Stomach (tissue), 9 donors: ENCODE data around the gene CTNND2. TPM values are rescaled to one million over a fixed set of nuclear protein-coding genes. Genes with fewer than 3 reads are reported as not detected.
"Not testable (repeated sequence)": the region's sequence is repeated elsewhere in the genome, so short reads cannot be mapped to it uniquely, and the experiment has no call there.

Experiments
- DNase-seq, 2 donors: peaks; one replicate each; pipeline versions ENCODE4 v3.0.0 to v3.0.0-alpha.2; 2013 to 2019
- H3K27ac ChIP-seq, 5 donors: fragments of 200-600 bp in 4 of 5; sonication (generic) in 4 of 5; one replicate each; pipeline ENCODE4 v1.5.1; 2013 to 2019; ENCODE audit warnings: mild to moderate bottlenecking in 1 of 5, moderate library complexity in 1 of 5
- H3K27me3 ChIP-seq, 3 donors: fragments of 200-600 bp; sonication (generic); one replicate each; pipeline ENCODE4 v1.5.1; 2017 to 2019; ENCODE audit warnings: mixed run types in 1 of 3
- H3K36me3 ChIP-seq, 4 donors: fragments of 200-600 bp; sonication (generic); 1 replicate in 3 of 4; 2 replicates in 1 of 4; pipeline ENCODE4 v1.5.1; 2016 to 2019
- H3K4me1 ChIP-seq, 4 donors: fragments of 200-600 bp; sonication (generic); one replicate each; pipeline ENCODE4 v1.5.1; 2016 to 2019
- H3K4me3 ChIP-seq, 4 donors: fragments of 200-600 bp; sonication (generic) in 3 of 4; one replicate each; pipeline ENCODE4 v1.5.1; 2016 to 2019; ENCODE audit warnings: mild to moderate bottlenecking in 1 of 4
- H3K9me3 ChIP-seq, 4 donors: fragments of 200-600 bp; sonication (generic); one replicate each; pipeline ENCODE4 v1.5.1; 2016 to 2019
- CTCF ChIP-seq, 7 experiments: fragments of 450-650 bp in 4 of 7; fragments of 200-600 bp in 3 of 7; sonication (generic) in 3 of 7; IDR thresholded peaks; one replicate each; pipeline ENCODE4 v1.5.1; 2016 to 2019; ENCODE audit warnings: antibody characterized with exemption in 7 of 7, control low read depth in 2 of 7, mild to moderate bottlenecking in 1 of 7
- EP300 ChIP-seq: sonication (generic); formaldehyde crosslinking; IDR thresholded peaks from one replicate; pipeline ENCODE4 v1.6.1; 2017; ENCODE audit warnings: antibody characterized with exemption
- POLR2A ChIP-seq, 4 donors: fragments of 450-650 bp; IDR thresholded peaks; one replicate each; pipeline ENCODE4 v1.6.1; 2016; ENCODE audit warnings: antibody characterized with exemption in 4 of 4, control low read depth in 2 of 4, mild to moderate bottlenecking in 1 of 4, moderate library complexity in 1 of 4
- POLR2AphosphoS5 ChIP-seq, 3 donors: sonication (generic); formaldehyde crosslinking; IDR thresholded peaks; one replicate each; pipeline ENCODE4 v1.6.1; 2016; ENCODE audit warnings: antibody characterized with exemption in 3 of 3
- WGBS, 5 donors: extraction: QIAGEN DNeasy Blood & Tissue Kit in 3 of 5; methylation state at CpG; one replicate each; pipeline versions ENCODE4 v1.1.5 to v1.1.7; 2013 to 2018; 5-methylcytosine and 5-hydroxymethylcytosine counted together
- intact Hi-C: fragments of 100-400 bp; cut with DNase I; formaldehyde crosslinking; loops from one replicate; pipeline ENCODE4 v1.15.1; 2023; ENCODE audit warnings: low total_unique reads
- polyA plus RNA-seq, 3 donors: library from polyadenylated mRNA; stranded (reverse); fragments of 200-250 nt; gene quantifications; one replicate each; pipeline ENCODE4 v1.2.3, GENCODE V29; 2013
- total RNA-seq, 5 donors: library from RNA; depleted of rRNA; stranded (reverse); fragments of >200 nt; gene quantifications; one replicate each; pipeline versions ENCODE4 v1.1.0 to v1.2.3, GENCODE V29; 2014 to 2016
- donor health status: healthy with polysubstance abuse.
- donor health status: Bipolar disorder and iron deficiency.
- donor health status: healthy.

CTNND2 gene
- total and polyA plus RNA-seq, 8 donors = 0.29 to 3.4 (median 2.0) TPM; not detected in 2

DNA sequence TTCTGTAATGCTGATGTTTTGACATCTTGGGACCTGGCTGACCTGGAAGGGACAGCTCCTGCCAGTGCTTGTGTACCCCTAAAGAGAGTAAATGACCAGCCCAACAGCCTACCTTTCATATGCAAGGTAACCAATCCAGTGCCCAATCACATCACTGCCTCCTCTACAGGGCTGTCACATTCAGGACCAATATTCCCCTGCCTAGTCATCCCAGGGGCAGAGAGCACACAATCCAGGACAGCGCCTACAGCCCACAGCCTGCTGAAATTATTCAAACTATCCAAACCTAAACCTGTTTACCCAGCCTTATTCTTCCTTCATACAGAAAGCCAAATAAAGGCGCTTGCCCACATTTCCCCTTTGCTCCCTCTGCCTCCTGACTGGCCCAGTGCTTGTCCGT lies 284.1 kb downstream of the CTNND2 start:
- intact Hi-C loops = no loop called here
- Histone ChIP-seq H3K4me1 (no peaks in the 10 kb centered on the region), H3K27ac (no peak overlapping the region), H3K36me3 (no peaks in the 10 kb centered on the region), H3K4me3 (no peak overlapping the region), H3K27me3 (no peaks in the 10 kb centered on the region), H3K9me3 (peaks cover 0 to 5% (median 2%) of the 10 kb centered on the region in 4 donors)
- DNase-seq = no peak
- TF ChIP-seq POLR2A (IDR thresholded peaks at IDR 0.05) (no peak), CTCF (IDR thresholded peaks at IDR 0.05) (no peak), POLR2AphosphoS5 (IDR thresholded peaks at IDR 0.05) (no peak), EP300 (no peak)
- 61 to 78% (median 74%) methylated on average over 3 of the region's 3 CpGs for WGBS, 5 donors

DNA sequence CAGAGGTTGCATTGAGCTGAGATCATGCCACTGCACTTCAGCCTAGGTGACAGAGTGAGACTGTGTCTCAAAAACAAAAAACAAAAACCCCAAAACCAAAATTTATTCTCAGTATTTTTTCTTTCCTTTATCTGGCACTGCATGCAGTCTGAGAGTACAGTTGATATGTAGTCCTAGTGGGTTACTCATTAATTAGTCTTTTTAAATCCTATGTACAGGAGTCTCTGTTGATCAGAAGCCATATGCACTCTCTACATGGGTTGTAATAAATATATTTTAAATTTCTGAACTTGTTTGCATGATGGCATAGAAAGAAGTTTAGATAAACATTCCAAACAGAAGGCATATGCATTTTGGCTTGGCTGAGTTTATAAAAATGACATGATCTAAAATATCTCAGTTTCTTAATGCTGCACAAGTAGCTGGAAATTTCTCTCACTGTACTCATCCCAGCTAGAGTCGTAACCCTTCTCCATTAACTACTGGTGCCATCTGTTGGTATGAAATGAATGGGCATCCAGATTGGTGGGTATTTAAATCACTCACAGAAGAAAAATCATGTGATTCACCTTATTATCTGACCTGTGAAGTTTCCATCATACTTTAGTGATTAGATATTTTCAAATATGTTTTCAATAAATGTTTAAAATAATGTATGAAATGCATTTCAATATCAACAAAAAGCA lies 284.8 kb downstream of the CTNND2 start:
- Histone ChIP-seq H3K27me3 (no peaks in the 10 kb centered on the region), H3K4me1 (no peaks in the 10 kb centered on the region), H3K9me3 (peaks cover 0 to 5% (median 2%) of the 10 kb centered on the region in 4 donors), H3K27ac (no peak overlapping the region), H3K36me3 (no peaks in the 10 kb centered on the region), H3K4me3 (no peak overlapping the region)
- peak in 1 of 7 experiments; percentile 17 for TF ChIP-seq CTCF (IDR thresholded peaks at IDR 0.05)
- TF ChIP-seq POLR2AphosphoS5 (IDR thresholded peaks at IDR 0.05) = no peak
- intact Hi-C loops = no loop called here
- WGBS, 5 donors = 4 to 24% (median 24%) methylated on average over 1 of the region's 1 CpG
- DNase-seq = peak in 1 of 2 donors; percentile 53

GRCh38 chr5:11617080-11617479 lies 287.2 kb downstream of the CTNND2 start:
- H3K4me3 ChIP-seq = no peak overlapping the region
- H3K4me1 ChIP-seq = no peaks in the 10 kb centered on the region
- H3K9me3 ChIP-seq = no peaks in the 10 kb centered on the region
- DNase-seq = no peak
- H3K27me3 ChIP-seq = no peaks in the 10 kb centered on the region
- intact Hi-C loops = no loop called here
- H3K27ac ChIP-seq = no peak overlapping the region
- WGBS, 5 donors = 83 to 91% (median 85%) methylated on average over 2 of the region's 2 CpGs
- H3K36me3 ChIP-seq = no peaks in the 10 kb centered on the region
- TF ChIP-seq POLR2A (IDR thresholded peaks at IDR 0.05) (no peak), POLR2AphosphoS5 (IDR thresholded peaks at IDR 0.05) (no peak), EP300 (no peak), CTCF (IDR thresholded peaks at IDR 0.05) (no peak)

DNA sequence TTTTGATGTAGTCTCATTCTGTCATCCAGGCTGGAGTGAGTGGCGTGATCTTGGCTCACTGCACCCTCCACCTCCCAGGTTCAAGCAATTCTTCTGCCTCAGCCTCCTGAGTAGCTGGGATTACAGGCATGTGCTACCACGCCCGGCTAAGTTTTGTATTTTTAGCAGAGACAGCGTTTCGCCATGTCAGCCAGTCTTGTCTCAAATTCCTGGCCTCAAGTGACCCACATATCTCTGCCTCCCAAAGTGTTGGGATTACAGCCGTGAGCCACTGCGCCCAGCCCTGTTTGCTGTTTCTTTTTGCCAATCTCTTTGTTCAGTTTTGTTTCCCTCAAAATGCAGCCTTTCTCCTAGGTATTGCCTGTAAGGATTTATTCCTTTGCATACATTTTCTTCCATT lies 287.6 kb downstream of the CTNND2 start:
- H3K9me3 ChIP-seq, intact Hi-C loops, H3K4me1 ChIP-seq, H3K4me3 ChIP-seq, H3K27me3 ChIP-seq, DNase-seq, H3K36me3 ChIP-seq, H3K27ac ChIP-seq: not testable (repeated sequence)
- WGBS, 5 donors = 46 to 71% (median 64%) methylated on average over 7 of the region's 7 CpGs

GRCh38 chr5:11611011-11611410 lies 293.2 kb downstream of the CTNND2 start:
- TF ChIP-seq POLR2A (IDR thresholded peaks at IDR 0.05) (no peak), POLR2AphosphoS5 (IDR thresholded peaks at IDR 0.05) (no peak), CTCF (IDR thresholded peaks at IDR 0.05) (no peak), EP300 (no peak)

More at GRCh38 chr5:11611011-11611410, 293.2 kb downstream of the CTNND2 start:
- intact Hi-C loops = no loop called here
- no peaks in the 10 kb centered on the region for H3K27me3 ChIP-seq
- no peaks in the 10 kb centered on the region for H3K9me3 ChIP-seq
- no peaks in the 10 kb centered on the region for H3K4me1 ChIP-seq
- H3K36me3 ChIP-seq = no peaks in the 10 kb centered on the region
- no peak overlapping the region for H3K27ac ChIP-seq
- DNase-seq = no peak
- H3K4me3 ChIP-seq = no peak overlapping the region
- 68 to 93% (median 70%) methylated on average over 3 of the region's 3 CpGs for WGBS, 5 donors
